NCI-H1092 treated with DMSO at 0.1 percent for 48 hours (cell line): Measurements from ENCODE around the gene AIF1.

Experiments used
- DNase-seq: peaks from one replicate; lab custom pipeline; 2025; lab: John Stamatoyannopoulos, UW

AIF1 gene

GRCh38 chr6:31614684-31615578, at the start of gene AIF1:
Gene AIF1 (plus strand): TSS chr6:31615234. CDS start chr6:31615330, 96 bp downstream.
- DNase-seq, result no peak

GRCh38 chr6:31567531-31568370, 47.3 kb upstream of the AIF1 start:
- no peak for DNase-seq

GRCh38 chr6:31568537-31568961, 46.5 kb upstream of the AIF1 start:
- DNase-seq, result no peak

GRCh38 chr6:31569861-31570536, 45.0 kb upstream of the AIF1 start:
- no peak for DNase-seq

DNA sequence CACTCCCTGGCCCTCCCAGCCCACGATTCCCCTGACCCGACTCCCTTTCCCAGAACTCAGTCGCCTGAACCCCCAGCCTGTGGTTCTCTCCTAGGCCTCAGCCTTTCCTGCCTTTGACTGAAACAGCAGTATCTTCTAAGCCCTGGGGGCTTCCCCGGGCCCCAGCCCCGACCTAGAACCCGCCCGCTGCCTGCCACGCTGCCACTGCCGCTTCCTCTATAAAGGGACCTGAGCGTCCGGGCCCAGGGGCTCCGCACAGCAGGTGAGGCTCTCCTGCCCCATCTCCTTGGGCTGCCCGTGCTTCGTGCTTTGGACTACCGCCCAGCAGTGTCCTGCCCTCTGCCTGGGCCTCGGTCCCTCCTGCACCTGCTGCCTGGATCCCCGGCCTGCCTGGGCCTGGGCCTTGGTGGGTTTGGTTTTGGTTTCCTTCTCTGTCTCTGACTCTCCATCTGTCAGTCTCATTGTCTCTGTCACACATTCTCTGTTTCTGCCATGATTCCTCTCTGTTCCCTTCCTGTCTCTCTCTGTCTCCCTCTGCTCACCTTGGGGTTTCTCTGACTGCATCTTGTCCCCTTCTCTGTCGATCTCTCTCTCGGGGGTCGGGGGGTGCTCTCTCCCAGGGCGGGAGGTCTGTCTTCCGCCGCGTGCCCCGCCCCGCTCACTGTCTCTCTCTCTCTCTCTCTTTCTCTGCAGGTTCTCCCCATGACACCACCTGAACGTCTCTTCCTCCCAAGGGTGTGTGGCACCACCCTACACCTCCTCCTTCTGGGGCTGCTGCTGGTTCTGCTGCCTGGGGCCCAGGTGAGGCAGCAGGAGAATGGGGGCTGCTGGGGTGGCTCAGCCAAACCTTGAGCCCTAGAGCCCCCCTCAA, 42.8 kb upstream of the AIF1 start, which contains the start of gene LTA:
Gene LTA (plus strand): TSS at position 249 of the 871 bp plus-strand sequence. CDS start 454 bp downstream, at position 703.
- no peak for DNase-seq

DNA sequence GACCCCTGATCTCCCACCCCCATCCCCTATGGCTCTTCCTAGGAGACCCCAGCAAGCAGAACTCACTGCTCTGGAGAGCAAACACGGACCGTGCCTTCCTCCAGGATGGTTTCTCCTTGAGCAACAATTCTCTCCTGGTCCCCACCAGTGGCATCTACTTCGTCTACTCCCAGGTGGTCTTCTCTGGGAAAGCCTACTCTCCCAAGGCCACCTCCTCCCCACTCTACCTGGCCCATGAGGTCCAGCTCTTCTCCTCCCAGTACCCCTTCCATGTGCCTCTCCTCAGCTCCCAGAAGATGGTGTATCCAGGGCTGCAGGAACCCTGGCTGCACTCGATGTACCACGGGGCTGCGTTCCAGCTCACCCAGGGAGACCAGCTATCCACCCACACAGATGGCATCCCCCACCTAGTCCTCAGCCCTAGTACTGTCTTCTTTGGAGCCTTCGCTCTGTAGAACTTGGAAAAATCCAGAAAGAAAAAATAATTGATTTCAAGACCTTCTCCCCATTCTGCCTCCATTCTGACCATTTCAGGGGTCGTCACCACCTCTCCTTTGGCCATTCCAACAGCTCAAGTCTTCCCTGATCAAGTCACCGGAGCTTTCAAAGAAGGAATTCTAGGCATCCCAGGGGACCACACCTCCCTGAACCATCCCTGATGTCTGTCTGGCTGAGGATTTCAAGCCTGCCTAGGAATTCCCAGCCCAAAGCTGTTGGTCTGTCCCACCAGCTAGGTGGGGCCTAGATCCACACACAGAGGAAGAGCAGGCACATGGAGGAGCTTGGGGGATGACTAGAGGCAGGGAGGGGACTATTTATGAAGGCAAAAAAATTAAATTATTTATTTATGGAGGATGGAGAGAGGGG, 41.6 kb upstream of the AIF1 start:
- no peak for DNase-seq

DNA sequence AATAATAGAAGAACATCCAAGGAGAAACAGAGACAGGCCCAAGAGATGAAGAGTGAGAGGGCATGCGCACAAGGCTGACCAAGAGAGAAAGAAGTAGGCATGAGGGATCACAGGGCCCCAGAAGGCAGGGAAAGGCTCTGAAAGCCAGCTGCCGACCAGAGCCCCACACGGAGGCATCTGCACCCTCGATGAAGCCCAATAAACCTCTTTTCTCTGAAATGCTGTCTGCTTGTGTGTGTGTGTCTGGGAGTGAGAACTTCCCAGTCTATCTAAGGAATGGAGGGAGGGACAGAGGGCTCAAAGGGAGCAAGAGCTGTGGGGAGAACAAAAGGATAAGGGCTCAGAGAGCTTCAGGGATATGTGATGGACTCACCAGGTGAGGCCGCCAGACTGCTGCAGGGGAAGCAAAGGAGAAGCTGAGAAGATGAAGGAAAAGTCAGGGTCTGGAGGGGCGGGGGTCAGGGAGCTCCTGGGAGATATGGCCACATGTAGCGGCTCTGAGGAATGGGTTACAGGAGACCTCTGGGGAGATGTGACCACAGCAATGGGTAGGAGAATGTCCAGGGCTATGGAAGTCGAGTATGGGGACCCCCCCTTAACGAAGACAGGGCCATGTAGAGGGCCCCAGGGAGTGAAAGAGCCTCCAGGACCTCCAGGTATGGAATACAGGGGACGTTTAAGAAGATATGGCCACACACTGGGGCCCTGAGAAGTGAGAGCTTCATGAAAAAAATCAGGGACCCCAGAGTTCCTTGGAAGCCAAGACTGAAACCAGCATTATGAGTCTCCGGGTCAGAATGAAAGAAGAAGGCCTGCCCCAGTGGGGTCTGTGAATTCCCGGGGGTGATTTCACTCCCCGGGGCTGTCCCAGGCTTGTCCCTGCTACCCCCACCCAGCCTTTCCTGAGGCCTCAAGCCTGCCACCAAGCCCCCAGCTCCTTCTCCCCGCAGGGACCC, 40.6 kb upstream of the AIF1 start:
- no peak for DNase-seq

GRCh38 chr6:31575335-31575901, 39.6 kb upstream of the AIF1 start, which contains the start of gene TNF:
Gene TNF (plus strand): TSS chr6:31575565. CDS start chr6:31575742, 177 bp downstream.
- DNase-seq, result no peak

GRCh38 chr6:31575952-31576685, 38.9 kb upstream of the AIF1 start:
- no peak for DNase-seq

DNA sequence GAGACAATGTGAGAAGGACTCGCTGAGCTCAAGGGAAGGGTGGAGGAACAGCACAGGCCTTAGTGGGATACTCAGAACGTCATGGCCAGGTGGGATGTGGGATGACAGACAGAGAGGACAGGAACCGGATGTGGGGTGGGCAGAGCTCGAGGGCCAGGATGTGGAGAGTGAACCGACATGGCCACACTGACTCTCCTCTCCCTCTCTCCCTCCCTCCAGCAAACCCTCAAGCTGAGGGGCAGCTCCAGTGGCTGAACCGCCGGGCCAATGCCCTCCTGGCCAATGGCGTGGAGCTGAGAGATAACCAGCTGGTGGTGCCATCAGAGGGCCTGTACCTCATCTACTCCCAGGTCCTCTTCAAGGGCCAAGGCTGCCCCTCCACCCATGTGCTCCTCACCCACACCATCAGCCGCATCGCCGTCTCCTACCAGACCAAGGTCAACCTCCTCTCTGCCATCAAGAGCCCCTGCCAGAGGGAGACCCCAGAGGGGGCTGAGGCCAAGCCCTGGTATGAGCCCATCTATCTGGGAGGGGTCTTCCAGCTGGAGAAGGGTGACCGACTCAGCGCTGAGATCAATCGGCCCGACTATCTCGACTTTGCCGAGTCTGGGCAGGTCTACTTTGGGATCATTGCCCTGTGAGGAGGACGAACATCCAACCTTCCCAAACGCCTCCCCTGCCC, 38.0 kb upstream of the AIF1 start:
- DNase-seq, result no peak

DNA sequence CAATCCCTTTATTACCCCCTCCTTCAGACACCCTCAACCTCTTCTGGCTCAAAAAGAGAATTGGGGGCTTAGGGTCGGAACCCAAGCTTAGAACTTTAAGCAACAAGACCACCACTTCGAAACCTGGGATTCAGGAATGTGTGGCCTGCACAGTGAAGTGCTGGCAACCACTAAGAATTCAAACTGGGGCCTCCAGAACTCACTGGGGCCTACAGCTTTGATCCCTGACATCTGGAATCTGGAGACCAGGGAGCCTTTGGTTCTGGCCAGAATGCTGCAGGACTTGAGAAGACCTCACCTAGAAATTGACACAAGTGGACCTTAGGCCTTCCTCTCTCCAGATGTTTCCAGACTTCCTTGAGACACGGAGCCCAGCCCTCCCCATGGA, 37.5 kb upstream of the AIF1 start:
- no peak for DNase-seq

- DNase-seq, result no peak
These were observed 36.6 kb upstream of the AIF1 start for GRCh38 chr6:31578184-31579118.

DNA sequence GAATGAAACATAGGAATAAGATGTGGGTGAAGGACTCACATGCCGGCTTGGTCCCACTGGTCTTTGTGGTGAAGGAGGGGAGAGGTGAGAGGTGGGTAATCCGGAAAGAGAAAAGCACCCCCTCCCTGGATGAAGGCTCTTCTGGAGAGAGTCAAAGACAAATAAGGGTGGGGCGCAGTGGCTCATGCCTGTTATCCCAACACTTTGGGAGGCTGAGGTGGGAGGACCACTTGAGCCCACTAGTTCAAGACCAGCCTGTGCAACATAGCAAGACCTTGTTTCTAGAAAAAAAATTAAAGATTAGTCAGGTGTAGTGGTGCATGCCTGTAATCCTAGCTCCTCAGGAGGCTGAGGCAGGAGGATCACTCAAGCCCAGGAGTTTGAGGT, 35.9 kb upstream of the AIF1 start:
- DNase-seq, result no peak

GRCh38 chr6:31579546-31580437, 35.2 kb upstream of the AIF1 start:
- no peak for DNase-seq

GRCh38 chr6:31580438-31580740, 34.6 kb upstream of the AIF1 start:
- no peak for DNase-seq
